Activated effector memory CD4-positive, alpha-beta T cell treated with anti-CD3 and anti-CD28 coated beads, Interleukin-2, amount 50 U/mL, for 16 hours (primary cell): ENCODE measurements around the gene TBXT.
"Not testable (repeated sequence)": the region's sequence is repeated elsewhere in the genome, so short reads cannot be mapped to it uniquely, and the experiment has no call there.

Experiments used
- DNase-seq: peaks from one replicate; pipeline ENCODE4 v3.0.0-alpha.2; 2020

TBXT gene

GRCh38 chr6:166169549-166170421, 2.1 kb upstream of the TBXT start:
- DNase-seq, result no peak

GRCh38 chr6:166168616-166169548, 1.2 kb upstream of the TBXT start:
- DNase-seq, result no peak

DNA sequence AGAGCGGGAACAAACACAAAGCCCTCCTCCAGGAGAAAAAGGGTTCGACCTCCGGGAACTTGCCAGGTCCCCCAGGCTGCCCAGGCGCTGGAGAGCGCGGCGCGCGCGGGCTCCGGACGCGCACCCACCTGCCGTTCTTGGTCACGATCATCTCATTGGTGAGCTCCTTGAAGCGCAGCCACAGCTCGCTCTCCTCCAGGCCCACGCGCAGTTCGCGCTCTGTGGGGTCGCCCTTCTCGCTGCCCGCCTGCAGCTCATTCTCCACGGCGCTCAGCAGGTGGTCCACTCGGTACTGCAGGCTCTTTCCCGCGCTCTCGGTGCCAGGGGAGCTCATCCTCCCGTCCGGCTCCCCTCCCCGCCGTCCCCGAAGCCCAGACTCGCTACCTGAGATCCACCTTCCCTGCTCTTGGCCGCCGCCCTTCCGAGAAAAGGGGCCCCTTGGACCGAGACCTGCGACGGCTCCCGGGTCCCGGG, 356 bp downstream of the TBXT start:
- no peak for DNase-seq

DNA sequence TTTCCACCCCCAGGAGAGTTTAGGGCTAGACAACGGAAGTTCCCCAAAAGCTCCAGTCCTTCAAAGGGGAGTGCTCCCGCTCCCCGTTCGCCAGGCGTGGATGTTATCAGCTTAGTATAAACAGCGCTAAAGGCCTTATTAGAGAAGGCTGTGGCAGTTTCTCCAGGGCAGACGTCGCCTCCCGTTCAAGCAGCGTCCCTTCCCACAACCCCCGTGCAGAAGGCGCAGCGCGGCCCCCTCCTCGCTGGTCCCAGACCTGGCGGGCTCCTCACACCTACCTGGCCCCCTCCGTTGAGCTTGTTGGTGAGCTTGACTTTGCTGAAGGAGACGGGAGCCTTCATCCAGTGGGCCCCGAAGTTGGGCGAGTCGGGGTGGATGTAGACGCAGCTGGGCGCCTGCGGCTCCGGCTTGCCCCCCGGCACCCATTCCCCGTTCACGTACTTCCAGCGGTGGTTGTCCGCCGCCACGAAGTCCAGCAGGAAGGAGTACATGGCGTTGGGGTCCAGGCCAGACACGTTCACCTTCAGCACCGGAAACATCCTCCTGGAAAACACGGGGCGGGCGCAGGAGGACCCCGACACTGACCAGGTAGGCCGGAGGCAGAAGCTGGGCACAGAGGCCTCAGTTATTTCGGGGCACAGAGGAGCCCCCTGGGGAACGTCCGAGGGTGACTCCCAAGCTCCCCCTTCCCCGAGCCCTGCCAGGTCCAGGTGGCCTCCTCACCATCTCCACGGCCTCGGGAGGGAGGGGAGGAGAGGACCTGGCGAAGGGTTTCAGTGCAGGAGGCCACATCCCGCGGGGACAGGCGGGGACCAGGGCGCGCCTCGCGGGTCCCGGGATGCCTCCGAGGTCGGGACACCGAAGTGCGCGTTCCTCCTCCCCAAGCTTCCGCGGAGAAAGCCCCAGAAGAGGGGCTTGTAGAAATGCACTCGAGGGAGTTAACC, 1.1 kb downstream of the TBXT start:
- DNase-seq, result no peak

DNA sequence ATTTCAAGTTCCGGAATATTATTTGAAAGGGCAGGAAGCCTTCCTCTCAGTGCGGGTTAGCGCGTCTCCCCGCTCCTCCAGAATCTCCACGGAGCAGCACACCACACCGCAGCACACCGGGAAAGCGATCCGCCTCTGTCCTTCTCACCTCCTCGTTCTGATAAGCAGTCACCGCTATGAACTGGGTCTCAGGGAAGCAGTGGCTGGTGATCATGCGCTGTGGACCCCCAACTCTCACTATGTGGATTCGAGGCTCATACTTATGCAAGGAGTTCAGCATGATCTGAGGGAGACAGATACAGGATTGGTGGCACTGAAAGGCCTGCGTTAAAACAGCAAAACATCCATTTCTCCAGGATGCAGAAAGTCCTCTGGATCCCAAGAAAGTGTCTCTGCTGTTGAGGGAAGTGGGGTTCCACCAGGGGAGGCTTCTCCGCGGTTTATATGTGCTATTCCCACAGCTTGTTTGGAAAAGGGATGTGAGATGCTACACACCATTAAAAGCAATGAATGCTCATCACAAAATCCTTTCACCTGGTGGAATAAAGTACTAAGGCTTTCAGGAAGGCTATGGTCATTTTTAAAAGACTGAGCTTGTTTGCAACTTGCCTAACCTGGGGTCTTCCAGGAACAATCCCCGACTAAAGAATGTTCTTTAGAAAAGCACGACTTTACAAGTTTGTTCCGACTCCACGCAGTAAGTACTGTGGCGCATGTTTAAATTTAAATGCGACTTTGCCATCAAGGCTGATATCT, 1.9 kb downstream of the TBXT start:
- DNase-seq, result no peak

- DNase-seq, result no peak
Measured at GRCh38 chr6:166162599-166163342, 4.9 kb downstream of the TBXT start.

DNA sequence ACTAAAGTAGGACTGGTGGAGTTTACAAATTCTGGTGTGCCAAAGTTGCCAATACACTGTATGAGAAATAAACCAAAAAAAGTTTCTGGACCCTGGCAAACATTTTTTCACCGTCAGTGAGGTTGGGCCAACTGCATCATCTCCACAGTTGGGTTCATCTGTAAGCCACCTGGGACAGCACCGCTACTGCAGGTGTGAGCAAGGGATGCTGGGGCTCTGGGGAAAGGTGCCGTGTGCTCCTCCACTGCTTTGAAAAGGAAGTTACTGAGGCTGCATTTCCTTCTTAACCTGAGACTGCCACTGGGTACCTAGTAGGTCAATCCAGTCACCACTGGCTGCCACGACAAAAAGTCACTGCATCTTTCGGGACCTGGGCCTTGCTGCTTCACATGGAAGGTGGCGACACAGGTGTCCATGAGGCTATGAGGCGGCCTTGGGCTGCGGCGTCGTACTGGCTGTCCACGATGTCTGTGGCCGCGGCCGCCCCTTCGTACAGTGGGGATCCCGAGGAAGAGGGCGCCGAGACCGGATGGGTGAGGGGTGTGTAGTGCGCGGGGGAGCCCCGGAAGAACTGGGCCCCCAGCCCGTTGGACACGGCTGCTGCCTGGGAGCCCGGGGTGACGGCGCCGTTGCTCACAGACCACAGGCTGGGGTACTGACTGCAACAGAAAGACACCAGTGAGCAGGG, 9.6 kb downstream of the TBXT start:
- no peak for DNase-seq

DNA sequence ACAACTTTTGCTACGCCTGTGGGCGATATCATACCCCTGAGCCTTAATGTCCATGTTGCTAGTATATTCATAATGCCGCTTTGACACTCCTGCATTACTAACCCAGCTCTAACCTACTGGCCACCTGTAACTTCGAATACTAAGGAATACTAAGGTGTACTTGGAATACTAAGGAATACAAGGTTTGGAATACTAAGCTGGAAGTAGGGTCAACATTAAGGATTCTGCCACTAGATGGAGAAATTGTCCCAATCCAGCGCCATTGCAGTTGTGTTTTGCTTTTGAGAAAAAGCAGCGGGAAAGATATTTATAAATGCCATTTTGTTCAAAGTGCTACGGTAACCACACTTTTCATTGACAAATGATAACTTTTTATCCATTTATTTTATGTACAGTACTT, 10.7 kb downstream of the TBXT start:
- no peak for DNase-seq

DNA sequence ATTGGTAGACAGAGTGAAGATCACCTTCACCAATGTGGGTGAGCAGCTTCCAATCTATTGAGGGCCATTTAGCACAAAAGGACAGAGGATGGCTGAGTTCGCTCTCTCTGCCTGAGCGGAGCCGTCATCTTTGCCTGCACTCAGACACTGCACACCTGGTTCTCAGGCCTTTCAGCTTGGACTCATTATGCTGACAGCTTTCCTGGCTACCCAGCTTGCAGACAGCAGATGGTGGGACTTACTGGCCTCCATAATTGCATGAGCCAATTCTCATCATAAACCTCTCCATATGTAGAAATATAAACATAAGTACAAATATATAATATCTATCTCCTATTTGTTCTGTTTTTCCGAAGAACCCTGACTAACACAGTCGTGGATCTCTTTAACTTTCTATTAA, 13.7 kb downstream of the TBXT start:
- no peak for DNase-seq

GRCh38 chr6:166152660-166153059, 15.0 kb downstream of the TBXT start:
- no peak for DNase-seq

- no peak for DNase-seq
Measured at GRCh38 chr6:166151798-166152197, 15.9 kb downstream of the TBXT start.

DNA sequence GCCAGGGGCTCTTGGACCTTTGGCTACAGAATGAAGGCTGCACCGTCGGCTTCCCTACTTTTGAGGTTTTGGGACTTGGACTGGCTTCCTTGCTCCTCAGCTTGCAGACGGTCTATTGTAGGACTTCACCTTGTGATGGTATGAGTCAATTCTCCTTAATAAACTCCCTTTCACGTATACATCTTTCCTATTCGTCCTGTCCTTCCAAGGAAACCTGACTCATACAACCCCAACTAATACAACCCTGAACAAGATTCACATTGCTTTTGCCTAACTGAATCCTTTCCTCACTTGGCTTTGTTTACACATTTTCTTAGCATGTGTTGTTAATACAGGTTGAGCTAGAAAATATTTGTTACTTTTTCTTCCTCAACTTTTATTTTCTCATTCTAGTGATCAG, 21.9 kb downstream of the TBXT start:
- DNase-seq, result no peak

- DNase-seq, result no peak
Measured at GRCh38 chr6:166143011-166143410, 24.6 kb downstream of the TBXT start.

GRCh38 chr6:166127624-166128472, 39.8 kb downstream of the TBXT start:
- DNase-seq, result no peak

- DNase-seq, result not testable (repeated sequence)
Measured at GRCh38 chr6:166123115-166123514, 44.5 kb downstream of the TBXT start.

- DNase-seq, result no peak
Measured at GRCh38 chr6:166121726-166122125, 45.9 kb downstream of the TBXT start.

DNA sequence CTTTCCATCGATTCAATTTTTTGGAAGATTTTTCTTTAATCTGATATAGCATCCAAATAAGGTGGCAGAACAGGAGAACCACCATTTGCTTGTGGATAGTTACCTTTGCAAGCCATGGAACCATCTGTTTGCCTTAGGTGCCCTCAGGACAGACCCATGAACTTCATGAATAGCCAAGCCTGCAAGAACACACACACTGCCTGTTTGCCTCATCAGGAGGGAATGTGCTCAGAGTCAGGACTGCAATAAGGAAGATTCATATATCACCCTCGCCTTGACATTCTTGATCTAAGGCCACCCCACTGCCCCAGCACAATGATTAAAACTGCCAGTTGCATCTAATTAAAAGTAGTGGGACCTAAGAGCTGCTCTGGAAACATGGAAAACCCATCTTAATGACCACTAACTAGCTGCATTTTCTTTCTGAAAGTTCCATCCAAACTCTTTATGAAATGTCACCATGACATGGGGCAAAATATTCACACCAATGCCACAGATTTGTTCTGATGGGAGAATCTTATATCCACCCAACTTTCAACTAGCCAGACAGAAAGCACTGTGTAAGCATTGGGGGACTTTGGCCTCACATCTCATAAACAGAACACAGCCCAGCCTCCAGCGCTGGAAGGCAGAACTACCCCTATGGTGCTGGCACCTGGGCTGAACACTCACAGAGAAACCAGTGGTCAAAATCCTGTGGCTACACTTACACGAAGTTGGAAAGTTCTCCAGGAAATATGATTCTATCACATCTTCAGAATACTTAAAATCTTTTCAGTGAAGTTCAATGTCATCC, 48.3 kb downstream of the TBXT start:
- DNase-seq, result no peak

- DNase-seq, result no peak
Measured at GRCh38 chr6:166115609-166116008, 52.0 kb downstream of the TBXT start.

GRCh38 chr6:166112580-166112979, 55.1 kb downstream of the TBXT start:
- DNase-seq, result no peak
